HG02970 (cell line): ENCODE results near the gene SLC6A2.
"Not testable (repeated sequence)": the region's sequence is repeated elsewhere in the genome, so short reads cannot be mapped to it uniquely, and the experiment has no call there.

Source experiments
- ATAC-seq: cut with Tn5 transposase; IDR thresholded peaks from one replicate; pipeline ENCODE4 v1.9.1; 2021; ENCODE audit warnings: mild to moderate bottlenecking, moderate library complexity, moderate number of reproducible peaks; ENCODE audit not compliant: unreplicated experiment, low FRiP score

SLC6A2 gene

GRCh38 chr16:55655897-55656681 is at the start of gene SLC6A2:
TSS of gene SLC6A2 (plus strand) at chr16:55655988. CDS start at chr16:55656695, 707 bp downstream.
- ATAC-seq: no peak

GRCh38 chr16:55613613-55614335 is 42.0 kb upstream of the SLC6A2 start:
- ATAC-seq: no peak

- no peak for ATAC-seq
Observed at GRCh38 chr16:55615071-55615470, 40.7 kb upstream of the SLC6A2 start.

- ATAC-seq: not testable (repeated sequence)
Observed at GRCh38 chr16:55615670-55616069, 40.1 kb upstream of the SLC6A2 start.

DNA sequence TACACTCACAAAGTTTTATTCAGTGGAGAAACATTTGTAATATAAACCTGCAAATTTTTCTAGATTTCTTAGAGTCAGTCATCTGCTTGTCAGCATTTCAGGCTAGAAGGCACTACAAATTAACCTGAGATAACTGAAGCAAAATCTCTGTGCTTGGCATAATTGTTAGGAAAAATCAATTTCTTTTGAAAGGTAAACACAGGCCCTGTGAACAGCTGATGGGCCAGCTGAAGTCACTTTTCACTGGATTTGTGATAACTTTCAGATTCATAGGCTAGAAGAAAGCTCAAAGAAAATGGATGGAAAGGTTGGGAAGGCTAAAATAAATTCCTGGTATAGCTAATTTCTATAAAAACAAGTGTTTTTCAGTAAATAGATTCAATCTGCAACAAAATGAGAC is 34.0 kb upstream of the SLC6A2 start:
- ATAC-seq: no peak

DNA sequence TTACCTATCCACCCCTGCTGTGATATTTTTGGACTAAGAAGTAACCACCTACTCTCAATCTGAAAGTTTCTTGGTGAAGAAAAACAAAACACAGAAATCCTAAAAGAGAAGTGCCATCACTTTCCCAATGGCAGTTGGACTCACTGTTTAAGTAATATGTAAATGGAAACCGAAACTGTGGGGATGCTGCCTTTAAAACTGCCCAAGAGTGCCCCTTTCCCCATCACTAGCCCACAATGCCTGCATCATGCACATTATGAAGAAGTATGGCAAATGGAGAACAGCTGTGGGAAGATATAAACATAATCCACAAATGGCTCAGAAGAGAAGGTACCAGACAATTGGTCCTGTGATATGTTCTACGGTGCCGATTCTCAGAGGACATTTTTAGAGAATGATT is 33.5 kb upstream of the SLC6A2 start:
- no peak for ATAC-seq

- no peak for ATAC-seq
Observed at GRCh38 chr16:55622930-55623561, 32.7 kb upstream of the SLC6A2 start.

DNA sequence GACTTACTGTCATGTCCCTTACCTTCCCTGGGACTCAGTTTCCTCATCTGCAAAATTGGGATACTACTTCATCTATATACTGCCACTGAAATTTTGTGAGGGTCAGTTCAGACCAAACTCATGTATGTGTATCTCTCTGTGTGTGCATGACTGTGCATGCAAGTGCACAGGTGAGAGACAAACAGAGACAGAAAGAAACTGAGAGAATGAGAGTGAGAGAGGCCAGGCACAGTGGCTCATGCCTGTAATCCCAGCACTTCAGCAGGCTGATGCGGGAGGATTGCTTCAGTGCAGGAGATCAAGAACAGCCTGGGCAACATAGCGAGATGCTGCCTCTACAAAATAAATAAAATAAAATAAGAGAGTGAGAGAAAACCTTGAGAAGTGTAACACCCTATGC is 32.1 kb upstream of the SLC6A2 start:
- no peak for ATAC-seq

GRCh38 chr16:55624696-55625095 is 31.1 kb upstream of the SLC6A2 start:
- no peak for ATAC-seq

- ATAC-seq: no peak
Observed at GRCh38 chr16:55625843-55626242, 29.9 kb upstream of the SLC6A2 start.

DNA sequence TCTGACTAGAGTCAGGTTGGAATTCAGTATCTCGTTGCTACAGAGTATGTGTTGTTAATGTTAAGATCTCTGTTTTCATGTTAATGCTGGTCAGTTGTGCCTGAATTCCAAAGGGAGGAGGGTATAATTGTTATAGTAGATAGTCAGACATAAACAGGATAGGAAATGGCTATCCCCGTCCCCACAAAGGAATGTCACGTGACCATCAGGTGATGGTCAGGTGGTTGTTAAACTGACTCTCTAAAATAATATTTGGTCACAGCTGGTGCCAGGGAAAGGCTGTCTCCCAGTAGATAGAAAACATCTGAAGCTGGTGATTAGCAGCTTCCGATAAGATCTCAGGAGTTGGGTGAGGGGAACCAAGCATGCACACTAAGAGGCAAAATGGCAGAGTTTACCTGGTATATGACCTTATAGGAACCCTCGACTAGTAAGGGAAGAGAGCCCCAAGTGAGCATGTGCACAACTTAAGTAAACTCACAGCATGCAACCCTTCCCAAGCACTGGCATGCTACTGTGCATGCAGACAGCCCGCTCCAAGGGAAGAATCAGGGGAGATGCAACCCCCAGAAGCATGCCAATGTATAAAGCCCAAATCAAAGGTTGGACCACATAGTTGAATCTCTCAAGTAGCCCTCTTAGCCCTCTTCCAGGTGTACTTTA is 27.4 kb upstream of the SLC6A2 start:
- no peak for ATAC-seq

GRCh38 chr16:55630774-55631173 is 25.0 kb upstream of the SLC6A2 start:
- ATAC-seq: no peak

- ATAC-seq: no peak
Observed at GRCh38 chr16:55632259-55632658, 23.5 kb upstream of the SLC6A2 start.

DNA sequence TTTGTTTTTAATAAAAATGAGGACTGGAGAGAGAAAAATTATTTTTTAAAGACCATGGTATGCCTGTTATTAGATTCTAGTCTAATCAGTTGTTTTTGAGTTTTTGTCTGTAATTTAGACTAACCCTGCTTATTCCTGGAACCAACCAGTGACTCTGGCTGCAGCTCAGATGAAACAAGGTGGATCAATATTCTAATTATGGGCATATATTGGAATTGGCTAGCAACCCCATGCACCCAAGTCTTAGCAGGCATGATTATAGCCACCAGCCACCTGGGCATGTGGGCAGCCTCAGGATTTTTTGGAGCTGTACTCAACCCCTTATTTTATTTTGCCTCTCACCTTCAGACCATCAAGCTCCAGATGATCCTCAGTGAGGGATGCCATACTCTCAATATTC is 21.6 kb upstream of the SLC6A2 start:
- ATAC-seq: no peak

- no peak for ATAC-seq
Observed at GRCh38 chr16:55638256-55638655, 17.5 kb upstream of the SLC6A2 start.

- ATAC-seq: no peak
Observed at GRCh38 chr16:55640701-55641327, 15.0 kb upstream of the SLC6A2 start.

GRCh38 chr16:55641430-55642056 is 14.2 kb upstream of the SLC6A2 start:
- ATAC-seq: no peak

GRCh38 chr16:55642611-55643010 is 13.2 kb upstream of the SLC6A2 start:
- ATAC-seq: no peak

DNA sequence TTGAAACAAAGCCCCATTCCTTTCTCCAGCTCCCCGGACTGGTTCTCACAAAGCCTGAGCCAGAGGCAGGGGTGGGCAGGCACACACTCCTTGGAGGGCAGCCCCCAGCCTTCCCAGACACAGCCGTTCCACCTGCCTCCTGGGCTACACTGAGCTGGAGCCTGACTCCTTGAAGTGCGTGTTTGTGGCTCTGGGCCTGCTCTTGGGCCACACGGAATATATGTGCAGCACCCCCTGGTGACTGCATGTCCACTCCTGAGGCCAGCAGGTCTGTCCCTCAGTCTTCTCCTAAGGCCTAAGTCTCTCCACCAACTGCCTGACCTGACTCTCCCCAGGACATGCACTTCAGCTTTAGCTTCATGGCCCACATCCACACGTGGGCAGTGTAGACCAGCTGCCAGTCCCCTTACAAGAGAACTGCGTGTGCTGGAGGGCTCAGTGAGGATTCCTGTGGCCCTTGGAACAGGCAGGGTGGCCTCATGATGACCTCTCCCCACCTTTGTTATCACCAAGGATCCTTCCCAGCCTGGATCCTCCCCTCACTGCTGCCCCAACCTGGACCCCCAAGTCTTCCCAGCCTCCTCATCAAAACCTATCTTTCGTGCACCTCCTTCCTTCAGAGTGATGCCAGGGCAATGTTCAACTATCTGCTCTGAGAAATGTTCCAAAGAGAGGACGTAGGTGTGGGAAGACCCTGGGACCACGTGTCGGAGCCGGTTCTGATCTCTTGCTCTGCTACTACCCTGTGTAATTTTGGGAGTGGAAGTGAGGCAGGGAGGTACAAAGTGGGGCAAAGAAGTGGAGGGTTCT is 12.4 kb upstream of the SLC6A2 start:
- no peak for ATAC-seq
